Tibial artery (tissue), 4 donors: ENCODE data around the gene TRAF5.

ENCODE experiments used
- DNase-seq, 2 donors: peaks; one replicate each; pipeline ENCODE4 v3.0.0-alpha.2; 2019
- H3K27ac ChIP-seq, 2 donors: fragments of 200-600 bp; sonication (generic) in 1 of 2; 1 replicate in 1 of 2; 2 replicates in 1 of 2; pipeline ENCODE4 v1.5.1; 2018 to 2019; ENCODE audit warnings: mild to moderate bottlenecking in 1 of 2
- H3K27me3 ChIP-seq, 2 donors: fragments of 200-600 bp; sonication (generic) in 1 of 2; one replicate each; pipeline versions ENCODE4 v1.5.1 to v1.6.0; 2016 to 2019
- H3K36me3 ChIP-seq, 3 donors: fragments of 200-600 bp; sonication (generic) in 2 of 3; one replicate each; pipeline ENCODE4 v1.5.1; 2016 to 2019; ENCODE audit warnings: mild to moderate bottlenecking in 2 of 3
- H3K4me1 ChIP-seq, 4 donors: fragments of 200-600 bp; sonication (generic) in 2 of 4; 1 replicate in 3 of 4; 2 replicates in 1 of 4; pipeline ENCODE4 v1.5.1; 2016 to 2019
- H3K4me3 ChIP-seq, 2 donors: fragments of 200-600 bp; sonication (generic) in 1 of 2; 1 replicate in 1 of 2; 2 replicates in 1 of 2; pipeline ENCODE4 v1.5.1; 2018 to 2019; ENCODE audit warnings: mild to moderate bottlenecking in 2 of 2
- H3K9me3 ChIP-seq, 3 donors: fragments of 200-600 bp; sonication (generic) in 1 of 3; one replicate each; pipeline ENCODE4 v1.5.1; 2016 to 2019
- CTCF ChIP-seq, 2 experiments: fragments of 200-600 bp in 1 of 2; fragments of 450-650 bp in 1 of 2; IDR thresholded peaks; one replicate each; pipeline ENCODE4 v1.5.1; 2017 to 2019; ENCODE audit warnings: antibody characterized with exemption in 2 of 2, mild to moderate bottlenecking in 1 of 2, moderate library complexity in 1 of 2
- intact Hi-C: fragments of 100-400 bp; cut with DNase I; formaldehyde crosslinking; loops from one replicate; pipeline ENCODE4 v1.15.0; 2023; ENCODE audit warnings: low total_unique reads

The TRAF5 gene

GRCh38 chr1:211332830-211333229 is 6.2 kb downstream of the TRAF5 start:
- DNase-seq = no peak
- intact Hi-C loops = no loop called here
- H3K27ac ChIP-seq = no peak overlapping the region
- no peak for TF ChIP-seq CTCF (IDR thresholded peaks at IDR 0.05)
- no peaks in the 10 kb centered on the region for H3K9me3 ChIP-seq
- no peaks in the 10 kb centered on the region for H3K27me3 ChIP-seq
- H3K36me3 ChIP-seq = no peaks in the 10 kb centered on the region
- peaks cover 0 to 84% (median 58%) of the 10 kb centered on the region in 4 donors for H3K4me1 ChIP-seq
- H3K4me3 ChIP-seq = no peak overlapping the region

- Histone ChIP-seq H3K9me3 (no peaks in the 10 kb centered on the region), H3K27ac (no peak overlapping the region), H3K4me3 (no peak overlapping the region), H3K36me3 (no peaks in the 10 kb centered on the region), H3K4me1 (peaks cover 0 to 84% (median 51%) of the 10 kb centered on the region in 4 donors), H3K27me3 (no peaks in the 10 kb centered on the region)
- intact Hi-C loops = no loop called here
- no peak for TF ChIP-seq CTCF (IDR thresholded peaks at IDR 0.05)
- DNase-seq = no peak
Measured at GRCh38 chr1:211333906-211334305, 7.3 kb downstream of the TRAF5 start.

DNA sequence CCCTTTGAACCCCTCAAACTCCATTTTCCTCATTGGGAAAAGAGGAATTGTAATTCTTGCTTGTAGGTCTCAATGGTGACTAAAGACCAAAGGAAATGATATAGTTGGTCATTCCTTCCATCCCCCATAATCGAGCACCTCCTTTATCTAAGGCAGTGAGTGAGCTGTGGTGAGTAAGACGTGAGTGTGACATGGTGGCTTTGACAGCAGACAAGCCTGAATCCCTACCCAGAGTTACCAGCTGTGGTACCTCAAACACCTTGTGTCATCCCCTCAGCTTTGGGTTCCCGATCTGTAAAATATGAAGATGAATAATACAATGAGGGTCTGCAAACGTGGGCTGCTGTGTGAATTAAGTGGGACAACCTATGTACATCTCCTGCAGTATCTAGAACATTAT is 8.4 kb downstream of the TRAF5 start:
- H3K27ac ChIP-seq = no peak overlapping the region
- H3K36me3 ChIP-seq = no peaks in the 10 kb centered on the region
- no peaks in the 10 kb centered on the region for H3K9me3 ChIP-seq
- no peak for DNase-seq
- H3K4me1 ChIP-seq = peaks cover 0 to 81% (median 46%) of the 10 kb centered on the region in 4 donors
- intact Hi-C loops = no loop called here
- H3K27me3 ChIP-seq = no peaks in the 10 kb centered on the region
- TF ChIP-seq CTCF (IDR thresholded peaks at IDR 0.05) = no peak
- no peak overlapping the region for H3K4me3 ChIP-seq

GRCh38 chr1:211335522-211336157 is 9.0 kb downstream of the TRAF5 start:
- no peak for DNase-seq
- H3K4me1 ChIP-seq = peaks cover 0 to 79% (median 40%) of the 10 kb centered on the region in 4 donors
- H3K4me3 ChIP-seq = no peak overlapping the region
- no peaks in the 10 kb centered on the region for H3K27me3 ChIP-seq
- TF ChIP-seq CTCF (IDR thresholded peaks at IDR 0.05) = no peak
- no peak overlapping the region for H3K27ac ChIP-seq
- intact Hi-C loops = no loop called here
- H3K36me3 ChIP-seq = no peaks in the 10 kb centered on the region
- H3K9me3 ChIP-seq = no peaks in the 10 kb centered on the region

DNA sequence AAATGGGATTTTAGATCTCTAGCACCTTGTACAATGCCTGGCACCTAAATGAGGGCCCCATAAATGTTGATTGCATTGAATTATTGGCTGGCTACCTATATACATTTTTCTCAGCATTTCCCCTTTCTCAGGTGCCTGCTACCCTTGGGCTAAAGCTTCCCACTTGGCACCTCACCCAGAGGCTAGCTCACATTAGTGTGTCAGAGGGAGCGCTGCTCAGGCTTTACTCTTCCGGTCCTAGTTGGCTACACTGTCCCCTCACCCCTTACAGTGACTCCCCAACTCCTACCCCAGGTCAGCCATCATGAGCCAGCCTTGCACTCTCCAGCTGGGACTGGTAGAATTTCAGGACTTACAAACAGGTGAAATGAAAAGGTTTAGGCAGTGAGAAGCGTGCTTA is 9.5 kb downstream of the TRAF5 start:
- H3K36me3 ChIP-seq = no peaks in the 10 kb centered on the region
- no peak for DNase-seq
- no peaks in the 10 kb centered on the region for H3K27me3 ChIP-seq
- H3K27ac ChIP-seq = no peak overlapping the region
- TF ChIP-seq CTCF (IDR thresholded peaks at IDR 0.05) = no peak
- no peak overlapping the region for H3K4me3 ChIP-seq
- H3K9me3 ChIP-seq = no peaks in the 10 kb centered on the region
- H3K4me1 ChIP-seq = peaks cover 0 to 79% (median 41%) of the 10 kb centered on the region in 4 donors
- intact Hi-C loops = no loop called here

- Histone ChIP-seq H3K4me3 (no peak overlapping the region), H3K4me1 (peaks cover 0 to 76% (median 36%) of the 10 kb centered on the region in 4 donors), H3K9me3 (no peaks in the 10 kb centered on the region), H3K36me3 (no peaks in the 10 kb centered on the region), H3K27ac (no peak overlapping the region), H3K27me3 (no peaks in the 10 kb centered on the region)
- DNase-seq = no peak
- intact Hi-C loops = no loop called here
- no peak for TF ChIP-seq CTCF (IDR thresholded peaks at IDR 0.05)
Measured at GRCh38 chr1:211336775-211337174, 10.1 kb downstream of the TRAF5 start.
